Measurements from ENCODE around the gene HOXA9. TPM values are rescaled to one million over a fixed set of nuclear protein-coding genes. Genes with fewer than 3 reads are reported as not detected.

Gene HOXA9
- total RNA-seq, 4 donors from 2014 or later, result 19.5 to 130 (median 50.6) TPM

DNA sequence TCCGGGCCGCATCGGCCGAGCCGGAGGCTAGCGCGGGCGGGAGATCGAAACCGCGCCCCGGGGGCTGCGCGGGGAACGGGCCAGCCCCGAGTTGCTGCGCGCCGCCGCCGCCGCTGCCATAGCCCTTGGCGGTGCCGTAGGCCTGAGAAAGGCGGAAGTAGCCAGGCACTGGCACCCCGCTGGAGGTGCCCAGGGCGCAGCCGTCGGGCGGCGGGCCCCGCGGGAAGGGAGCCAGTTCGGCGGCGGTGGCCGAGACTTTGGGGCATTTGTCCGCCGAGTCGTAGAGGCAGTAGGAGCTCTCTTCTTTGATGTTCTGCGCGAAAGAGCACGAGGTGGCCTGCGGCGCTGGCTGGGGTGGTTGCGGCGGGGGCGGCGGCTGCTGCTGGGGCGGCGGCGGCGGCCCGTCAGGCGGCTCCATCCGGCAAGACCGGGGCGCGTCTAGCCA is 8.2 kb upstream of the HOXA9 start:
- peaks cover 0 to 35% (median 30%) of the 10 kb centered on the region in 4 donors for H3K4me1 ChIP-seq
- in situ Hi-C loops (cut with MboI; ENCODE audit: low pct_ligation_motif_present in 1 of 4, low pct_unique_long_range_greater_than_20kb in 1 of 4, low sequenced_read_pairs in 3 of 4) (loop anchor here in 3 of 4 donors (25.0 kb wide), 3 partner anchors 811 to 1311 kb away; no protein-coding TSS in a partner anchor), intact Hi-C loops (cut with DNase I; ENCODE audit: low total_unique reads) (no loop called here)
- TF ChIP-seq POLR2AphosphoS5 (IDR thresholded peaks at IDR 0.05) (no peak), POLR2A (IDR thresholded peaks at IDR 0.05) (no peak), EP300 (IDR thresholded peaks at IDR 0.05; ENCODE audit: low read depth) (no peak)
- TF ChIP-seq, protein P1, sequence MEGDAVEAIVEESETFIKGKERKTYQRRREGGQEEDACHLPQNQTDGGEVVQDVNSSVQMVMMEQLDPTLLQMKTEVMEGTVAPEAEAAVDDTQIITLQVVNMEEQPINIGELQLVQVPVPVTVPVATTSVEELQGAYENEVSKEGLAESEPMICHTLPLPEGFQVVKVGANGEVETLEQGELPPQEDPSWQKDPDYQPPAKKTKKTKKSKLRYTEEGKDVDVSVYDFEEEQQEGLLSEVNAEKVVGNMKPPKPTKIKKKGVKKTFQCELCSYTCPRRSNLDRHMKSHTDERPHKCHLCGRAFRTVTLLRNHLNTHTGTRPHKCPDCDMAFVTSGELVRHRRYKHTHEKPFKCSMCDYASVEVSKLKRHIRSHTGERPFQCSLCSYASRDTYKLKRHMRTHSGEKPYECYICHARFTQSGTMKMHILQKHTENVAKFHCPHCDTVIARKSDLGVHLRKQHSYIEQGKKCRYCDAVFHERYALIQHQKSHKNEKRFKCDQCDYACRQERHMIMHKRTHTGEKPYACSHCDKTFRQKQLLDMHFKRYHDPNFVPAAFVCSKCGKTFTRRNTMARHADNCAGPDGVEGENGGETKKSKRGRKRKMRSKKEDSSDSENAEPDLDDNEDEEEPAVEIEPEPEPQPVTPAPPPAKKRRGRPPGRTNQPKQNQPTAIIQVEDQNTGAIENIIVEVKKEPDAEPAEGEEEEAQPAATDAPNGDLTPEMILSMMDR (IDR thresholded peaks at IDR 0.05), result no peak
- peaks cover 51% of the 10 kb centered on the region for H3K27me3 ChIP-seq
- H3K36me3 ChIP-seq, result no peaks in the 10 kb centered on the region
- no peaks in the 10 kb centered on the region for H3K9me3 ChIP-seq
- 1% methylated on average over 32 of the region's 59 CpGs; no CpG with 5 or more reads in 1 of the 2 donors for WGBS, 2 donors (ENCODE audit: low coverage in 1 of 2)
- peak overlapping the region; percentile 95 to 99 (median 98) for H3K27ac ChIP-seq
- peak overlapping the region; percentile 58 to 67 (median 60) for H3K4me3 ChIP-seq
- peak; percentile 34 for DNase-seq

DNA sequence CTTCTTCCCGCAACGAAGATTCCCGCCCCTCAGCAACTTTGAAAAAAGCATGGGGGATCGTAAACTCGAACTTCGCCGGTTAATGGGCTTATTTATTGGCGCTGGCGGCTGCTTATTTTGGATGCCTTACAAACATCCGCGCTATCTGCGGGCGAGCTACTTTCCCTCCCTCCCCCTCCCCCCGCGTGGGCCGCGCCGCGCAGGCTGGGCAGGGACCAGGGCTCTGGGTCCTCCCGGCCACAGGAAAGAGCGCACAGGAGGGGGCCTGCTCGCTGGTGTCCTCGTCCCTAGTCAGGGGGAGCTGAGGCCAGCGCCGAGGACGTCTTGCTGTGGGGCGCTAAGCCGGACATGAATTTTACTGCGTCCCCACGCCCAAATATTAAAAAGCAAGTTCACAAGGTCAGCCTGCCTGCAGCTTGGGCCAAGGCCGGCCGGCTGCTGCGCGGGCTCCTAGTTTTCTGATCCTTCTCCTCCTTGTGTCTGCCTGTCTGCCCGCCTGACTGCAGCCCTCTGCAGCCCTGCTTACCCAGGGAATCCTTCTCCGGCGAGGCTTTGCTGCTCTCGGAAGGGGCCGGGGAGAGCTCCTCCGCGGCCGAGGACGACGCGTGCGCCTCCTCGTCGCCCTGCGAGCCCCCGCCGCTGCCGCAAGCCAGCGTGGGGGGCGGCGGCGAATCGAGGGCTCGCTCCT is 7.6 kb upstream of the HOXA9 start:
- Histone ChIP-seq H3K36me3 (no peaks in the 10 kb centered on the region), H3K4me1 (peaks cover 0 to 35% (median 32%) of the 10 kb centered on the region in 4 donors), H3K9me3 (no peaks in the 10 kb centered on the region), H3K27ac (peak overlapping the region; percentile 95 to 99 (median 98)), H3K4me3 (peak overlapping the region; percentile 58 to 67 (median 60)), H3K27me3 (peaks cover 51% of the 10 kb centered on the region)
- TF ChIP-seq, protein P1 (IDR thresholded peaks at IDR 0.05), result no peak
- TF ChIP-seq POLR2A (IDR thresholded peaks at IDR 0.05) (peak; percentile 60), EP300 (IDR thresholded peaks at IDR 0.05; ENCODE audit: low read depth) (no peak), POLR2AphosphoS5 (IDR thresholded peaks at IDR 0.05) (peak; percentile 76 to 88 (median 84))
- peak; percentile 80 for DNase-seq
- in situ Hi-C loops (cut with MboI; ENCODE audit: low pct_ligation_motif_present in 1 of 4, low pct_unique_long_range_greater_than_20kb in 1 of 4, low sequenced_read_pairs in 3 of 4), result loop anchor here in 3 of 4 donors (25.0 kb wide), 3 partner anchors 811 to 1311 kb away; no protein-coding TSS in a partner anchor
- 2 to 4% methylated on average over 5 to 55 of the region's 58 CpGs for whole genome bisulfite sequencing, 2 donors (ENCODE audit: low coverage in 1 of 2)
- intact Hi-C loops (cut with DNase I; ENCODE audit: low total_unique reads), result no loop called here

DNA sequence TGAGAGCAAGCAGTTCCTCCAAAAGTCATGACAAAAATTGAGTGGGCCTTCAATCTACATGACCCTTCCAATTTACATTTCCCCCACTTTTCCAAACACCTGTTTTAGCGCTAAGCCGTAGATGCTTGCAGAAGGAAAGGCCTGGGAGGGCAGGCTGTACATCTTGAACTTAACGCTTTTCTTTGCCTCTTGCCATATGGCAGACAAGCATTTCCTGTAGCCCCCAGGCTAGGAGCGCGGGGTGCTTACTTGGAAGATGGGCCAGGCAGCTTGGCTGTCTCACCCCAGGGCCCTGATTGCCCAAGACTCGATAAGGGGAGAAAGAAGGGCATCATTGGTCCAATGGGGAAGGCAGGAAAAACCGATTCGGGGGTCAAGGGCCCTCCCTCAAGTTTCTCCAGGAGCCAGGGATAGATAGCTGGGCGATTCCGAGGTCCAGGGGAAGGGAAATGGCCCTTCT is 7.0 kb upstream of the HOXA9 start:
- 0 to 7% methylated on average over 3 to 10 of the region's 10 CpGs for WGBS, 2 donors (ENCODE audit: low coverage in 1 of 2)
- peaks cover 0 to 37% (median 34%) of the 10 kb centered on the region in 4 donors for H3K4me1 ChIP-seq
- DNase-seq, result peak; percentile 22
- H3K9me3 ChIP-seq, result no peaks in the 10 kb centered on the region
- H3K27ac ChIP-seq, result peak overlapping the region; percentile 95 to 99 (median 98)
- H3K36me3 ChIP-seq, result no peaks in the 10 kb centered on the region
- in situ Hi-C loops (cut with MboI; ENCODE audit: low pct_ligation_motif_present in 1 of 4, low pct_unique_long_range_greater_than_20kb in 1 of 4, low sequenced_read_pairs in 3 of 4), result loop anchor here in 3 of 4 donors (25.0 kb wide), 3 partner anchors 810 to 1310 kb away; no protein-coding TSS in a partner anchor
- intact Hi-C loops (cut with DNase I; ENCODE audit: low total_unique reads), result no loop called here
- H3K27me3 ChIP-seq, result peaks cover 51% of the 10 kb centered on the region
- TF ChIP-seq EP300 (IDR thresholded peaks at IDR 0.05; ENCODE audit: low read depth) (no peak), POLR2AphosphoS5 (IDR thresholded peaks at IDR 0.05) (no peak), POLR2A (IDR thresholded peaks at IDR 0.05) (no peak)
- TF ChIP-seq, protein P1 (IDR thresholded peaks at IDR 0.05), result no peak
- peak overlapping the region; percentile 58 to 67 (median 60) for H3K4me3 ChIP-seq

DNA sequence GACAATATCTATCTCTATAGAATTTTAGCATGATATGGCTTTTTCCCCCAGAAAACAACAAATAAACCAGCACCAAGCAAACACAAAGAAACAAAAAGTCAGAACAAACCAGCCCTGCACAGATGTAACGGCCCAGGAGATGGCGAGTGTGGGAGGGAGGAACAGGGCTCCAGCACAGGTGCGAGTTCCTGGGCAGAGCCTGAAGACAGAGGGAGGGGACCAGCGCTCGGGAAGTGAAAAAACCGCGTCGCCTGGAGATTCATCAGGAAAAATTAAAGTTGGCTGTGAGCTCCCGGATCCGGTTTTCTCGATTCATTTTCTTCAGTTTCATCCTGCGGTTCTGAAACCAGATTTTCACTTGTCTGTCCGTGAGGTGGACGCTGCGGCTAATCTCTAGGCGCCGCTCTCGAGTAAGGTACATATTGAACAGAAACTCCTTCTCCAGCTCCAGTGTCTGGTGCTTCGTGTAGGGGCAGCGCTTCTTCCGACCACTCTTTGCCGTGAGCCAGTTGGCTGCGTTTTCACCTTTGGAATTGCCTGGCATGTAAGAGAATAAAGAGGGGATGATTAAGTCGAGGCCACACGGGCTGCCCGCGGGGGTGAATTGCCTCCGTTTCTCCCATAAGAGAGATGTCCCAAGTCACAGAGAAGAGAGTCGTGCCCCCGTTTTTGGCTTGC is 6.4 kb upstream of the HOXA9 start:
- H3K4me3 ChIP-seq, result peak overlapping the region; percentile 58 to 67 (median 60)
- H3K4me1 ChIP-seq, result peaks cover 0 to 42% (median 29%) of the 10 kb centered on the region in 4 donors
- peak overlapping the region; percentile 95 to 99 (median 98) for H3K27ac ChIP-seq
- TF ChIP-seq POLR2AphosphoS5 (IDR thresholded peaks at IDR 0.05) (peak in 2 of 3 donors; percentile 7 to 10), POLR2A (IDR thresholded peaks at IDR 0.05) (peak; percentile 7), EP300 (IDR thresholded peaks at IDR 0.05; ENCODE audit: low read depth) (no peak)
- TF ChIP-seq, protein P1 (IDR thresholded peaks at IDR 0.05), result no peak
- H3K9me3 ChIP-seq, result no peaks in the 10 kb centered on the region
- WGBS, 2 donors (ENCODE audit: low coverage in 1 of 2), result 3 to 6% methylated on average over 16 to 30 of the region's 30 CpGs
- DNase-seq, result peak; percentile 35
- H3K36me3 ChIP-seq, result no peaks in the 10 kb centered on the region
- in situ Hi-C loops (cut with MboI; ENCODE audit: low pct_ligation_motif_present in 1 of 4, low pct_unique_long_range_greater_than_20kb in 1 of 4, low sequenced_read_pairs in 3 of 4) (loop anchor here in 3 of 4 donors (25.0 kb wide), 3 partner anchors 809 to 1309 kb away; no protein-coding TSS in a partner anchor), intact Hi-C loops (cut with DNase I; ENCODE audit: low total_unique reads) (no loop called here)
- peaks cover 57% of the 10 kb centered on the region for H3K27me3 ChIP-seq

Data from transverse colon (tissue), 4 donors.